ENCODE results near the gene GPR18.

GRCh38 chr13:99297331-99297730, 39.2 kb upstream of the GPR18 start:
- TF ChIP-seq CHD2 (IDR thresholded peaks at IDR 0.05; ENCODE audit: low read depth, low read length) (no peak), HINFP (tag; conservative IDR thresholded peaks at IDR 0.05; ENCODE audit: low read depth) (no peak), MXI1 (IDR thresholded peaks at IDR 0.05; ENCODE audit: low read depth, low read length) (no peak), NFRKB (IDR thresholded peaks at IDR 0.05; ENCODE audit: low read depth) (no peak), MAX (CRISPR knock-in tag; IDR thresholded peaks at IDR 0.05) (no peak), NRF1 (conservative IDR thresholded peaks at IDR 0.05 in 1 of 2, IDR thresholded peaks at IDR 0.05 in 1 of 2) (no peak), SIRT6 (IDR thresholded peaks at IDR 0.05; ENCODE audit: low read depth, low read length) (no peak), TAF1 (IDR thresholded peaks at IDR 0.05; ENCODE audit: control insufficient read depth, extremely low read depth, insufficient read depth, low read length, severe bottlenecking) (no peak), ZNF3 (CRISPR knock-in tag; IDR thresholded peaks at IDR 0.05) (no peak), HDAC2 (IDR thresholded peaks at IDR 0.05) (no peak), CTCF (IDR thresholded peaks at IDR 0.05 in 2 of 3, conservative IDR thresholded peaks at IDR 0.05 in 1 of 3; ENCODE audit: insufficient read depth in 2 of 3, low read depth in 1 of 3, low read length in 3 of 3) (no peak)
- TF ChIP-seq, protein P1, sequence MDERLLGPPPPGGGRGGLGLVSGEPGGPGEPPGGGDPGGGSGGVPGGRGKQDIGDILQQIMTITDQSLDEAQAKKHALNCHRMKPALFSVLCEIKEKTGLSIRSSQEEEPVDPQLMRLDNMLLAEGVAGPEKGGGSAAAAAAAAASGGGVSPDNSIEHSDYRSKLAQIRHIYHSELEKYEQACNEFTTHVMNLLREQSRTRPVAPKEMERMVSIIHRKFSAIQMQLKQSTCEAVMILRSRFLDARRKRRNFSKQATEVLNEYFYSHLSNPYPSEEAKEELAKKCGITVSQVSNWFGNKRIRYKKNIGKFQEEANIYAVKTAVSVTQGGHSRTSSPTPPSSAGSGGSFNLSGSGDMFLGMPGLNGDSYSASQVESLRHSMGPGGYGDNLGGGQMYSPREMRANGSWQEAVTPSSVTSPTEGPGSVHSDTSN (CRISPR knock-in tag; IDR thresholded peaks at IDR 0.05; ENCODE audit: low read depth) = no peak
- TF ChIP-seq, protein P1 (tag; conservative IDR thresholded peaks at IDR 0.05; ENCODE audit: low read depth) = no peak
